SKM-1 (cell line): Measurements from ENCODE around the gene ST6GALNAC2.
"Not testable (repeated sequence)": the region's sequence is repeated elsewhere in the genome, so short reads cannot be mapped to it uniquely, and the experiment has no call there.

Source experiments
- DNase-seq: peaks from one replicate; lab custom pipeline; 2025; ENCODE audit not compliant: unreplicated experiment; lab: John Stamatoyannopoulos, UW

The ST6GALNAC2 gene

DNA sequence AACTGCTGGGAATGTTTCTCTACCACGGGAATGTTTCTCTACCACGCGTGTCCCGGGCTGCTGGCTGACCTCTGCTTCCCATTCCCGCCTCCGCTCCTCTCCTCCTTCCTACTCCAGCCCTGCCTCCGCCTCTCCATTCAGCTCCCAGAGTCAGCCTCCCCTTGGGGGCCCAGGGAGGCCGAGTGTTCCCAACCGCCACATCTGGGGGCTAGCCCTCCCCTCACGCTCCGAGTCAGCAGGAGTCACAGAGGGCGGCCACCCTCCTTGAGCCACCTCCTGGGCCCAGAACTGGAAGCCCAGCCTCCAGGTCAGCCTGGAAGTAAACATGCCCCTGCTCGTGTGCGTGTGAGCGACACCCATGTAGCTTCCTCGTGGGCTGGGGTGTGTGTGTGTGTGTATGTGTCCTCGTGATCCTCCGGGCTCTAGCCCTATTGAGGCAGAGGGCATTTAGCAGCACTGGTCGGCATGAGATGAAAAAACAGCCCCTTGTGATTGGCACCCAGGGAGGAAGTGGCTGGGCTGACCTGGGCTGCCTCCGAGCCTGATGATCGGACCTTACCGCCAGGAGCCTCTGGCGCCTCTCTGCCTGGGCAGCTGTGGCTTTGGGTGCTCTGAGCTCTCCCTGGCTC is 55.5 kb downstream of the ST6GALNAC2 start:
- DNase-seq: no peak

DNA sequence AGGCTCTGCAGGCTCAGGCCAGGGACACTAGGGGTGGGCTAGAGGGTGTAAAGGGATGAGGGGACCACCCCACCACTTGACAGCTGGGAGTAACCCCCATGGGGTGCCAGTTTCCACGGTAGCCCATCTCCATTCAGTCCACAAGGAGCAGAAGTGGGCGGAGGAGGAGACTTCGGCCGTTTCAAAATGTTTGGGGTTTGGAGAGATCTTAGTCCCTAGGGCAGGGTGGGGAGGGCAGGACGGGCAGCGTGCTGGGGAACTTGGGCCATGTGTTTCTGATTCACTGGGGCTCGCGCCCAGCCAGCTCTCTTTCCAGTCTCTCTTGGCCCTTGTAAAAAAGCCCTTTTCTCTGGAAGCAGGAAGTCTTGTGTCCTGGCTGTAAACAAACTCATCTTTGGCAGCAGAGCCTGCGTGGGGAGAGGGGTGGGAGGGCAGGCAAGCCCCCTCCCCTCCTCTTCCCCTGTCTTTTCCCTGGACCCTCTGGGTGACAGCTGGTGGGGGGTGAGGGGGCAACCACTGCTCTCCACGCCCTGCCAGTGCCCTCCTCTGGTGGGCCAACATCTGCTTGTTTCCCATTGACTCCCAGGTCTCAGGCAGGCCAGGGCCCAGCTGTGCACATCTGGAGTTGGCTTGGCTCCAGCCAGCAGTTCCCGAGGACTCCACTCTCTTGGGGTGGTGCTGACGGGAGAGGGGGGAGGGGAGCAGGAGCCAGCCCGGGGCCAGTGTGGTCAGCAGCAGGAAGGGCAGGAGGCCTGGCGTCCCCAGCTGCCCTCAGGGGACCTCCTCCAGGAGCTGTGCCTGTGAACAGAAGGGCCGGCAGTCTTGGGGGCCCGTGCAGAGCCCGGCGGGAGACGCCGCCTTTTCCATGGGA is 56.2 kb downstream of the ST6GALNAC2 start:
- no peak for DNase-seq

DNA sequence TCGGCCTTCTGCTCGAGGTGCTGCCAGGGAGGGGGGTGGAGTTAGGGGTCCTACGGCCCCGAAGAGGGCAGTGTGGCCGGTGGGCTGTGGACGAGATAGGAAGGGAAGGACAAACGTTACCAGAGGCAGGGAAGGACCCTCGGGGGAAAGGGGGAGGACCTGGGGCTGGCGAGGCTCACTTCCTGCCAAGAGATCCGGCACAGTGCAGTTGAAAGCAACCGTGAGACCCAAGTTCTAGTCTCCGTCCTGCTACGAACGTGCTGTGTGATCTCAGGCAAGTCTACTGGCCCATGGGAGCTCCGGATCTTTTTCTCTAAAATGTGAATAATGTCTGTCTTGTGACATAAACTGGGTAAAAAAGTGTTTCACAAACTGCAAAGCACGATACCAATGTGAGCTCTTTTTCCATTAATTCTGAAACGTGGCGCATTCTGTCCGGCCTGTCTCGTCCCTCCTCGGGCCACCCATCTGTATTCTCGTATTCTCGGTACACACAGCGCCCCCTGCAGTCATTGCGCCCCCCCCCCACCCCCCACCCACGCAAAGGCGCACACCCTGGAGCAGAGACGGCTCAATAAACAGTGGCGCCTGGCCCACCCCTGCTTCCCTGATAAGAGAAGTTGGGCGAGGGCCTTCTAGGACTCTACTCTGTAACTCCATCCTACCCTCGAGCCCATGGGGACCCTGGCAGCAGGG is 57.0 kb downstream of the ST6GALNAC2 start:
- DNase-seq: no peak

DNA sequence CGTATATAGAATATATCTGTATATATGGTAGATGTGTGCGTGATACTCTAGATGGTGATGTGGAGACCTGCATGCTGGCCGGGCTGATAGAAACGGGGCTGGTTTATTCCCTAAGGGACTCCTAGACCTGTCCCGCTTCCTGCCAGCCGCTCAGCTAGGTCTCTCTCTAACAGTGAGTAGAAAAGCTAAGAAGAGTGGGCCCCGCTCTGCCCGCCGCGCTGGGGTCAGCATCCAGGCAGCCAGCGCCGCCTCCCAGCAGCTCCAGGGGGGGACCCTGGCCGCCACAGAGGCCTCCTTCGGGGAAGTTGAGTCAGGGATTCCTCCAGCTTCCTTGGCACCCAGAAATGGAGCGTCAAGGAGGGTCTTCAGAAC is 57.5 kb downstream of the ST6GALNAC2 start:
- DNase-seq: no peak

DNA sequence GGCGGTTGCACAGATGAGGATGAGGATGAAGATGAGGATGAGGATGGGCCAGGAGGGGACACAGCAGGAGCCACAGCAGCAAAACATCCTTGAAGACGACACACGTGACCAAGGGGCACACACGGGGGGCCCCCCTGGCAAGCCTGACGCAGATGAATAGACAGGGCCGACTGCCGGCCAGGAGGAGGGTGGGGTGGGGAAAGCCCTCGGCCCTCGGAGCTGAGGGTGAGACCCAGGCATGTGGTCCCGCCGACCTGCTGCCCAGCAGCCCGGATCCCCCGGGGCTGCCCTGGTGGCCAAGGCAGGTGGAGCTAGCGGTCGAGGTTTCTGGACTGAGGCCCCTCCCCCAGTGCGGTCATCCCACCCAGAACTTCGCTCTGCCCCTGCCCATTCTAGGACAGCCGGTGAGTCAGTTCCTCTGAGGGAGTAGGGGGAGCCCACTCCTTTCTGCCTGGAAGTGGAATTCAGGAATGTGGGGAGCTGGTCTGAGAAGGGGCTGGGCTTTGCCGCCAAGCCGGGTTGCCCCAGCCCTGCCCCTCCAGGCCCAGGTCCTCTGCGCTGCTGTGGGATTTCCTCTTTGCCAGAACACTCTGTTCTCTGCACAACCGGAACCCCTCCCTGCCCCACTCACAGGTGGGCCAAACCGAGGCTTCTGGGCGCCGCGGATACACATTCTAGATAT is 58.1 kb downstream of the ST6GALNAC2 start:
- DNase-seq: no peak

DNA sequence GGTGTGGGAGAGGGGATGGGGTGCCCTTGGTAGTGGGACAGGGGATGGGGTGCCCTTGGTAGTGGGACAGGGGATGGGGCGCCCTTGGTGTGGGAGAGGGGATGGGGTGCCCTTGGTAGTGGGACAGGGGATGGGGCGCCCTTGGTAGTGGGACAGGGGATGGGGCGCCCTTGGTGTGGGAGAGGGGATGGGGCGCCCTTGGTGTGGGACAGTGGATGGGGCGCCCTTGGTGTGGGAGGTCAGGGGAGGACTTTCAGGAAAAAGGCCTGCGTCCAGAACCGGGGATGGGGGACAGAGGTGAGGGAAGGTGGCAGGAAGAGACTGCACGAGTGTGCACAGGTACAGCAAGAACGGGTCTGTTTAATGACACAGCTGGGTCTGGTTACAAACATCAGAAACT is 58.6 kb downstream of the ST6GALNAC2 start:
- not testable (repeated sequence) for DNase-seq

DNA sequence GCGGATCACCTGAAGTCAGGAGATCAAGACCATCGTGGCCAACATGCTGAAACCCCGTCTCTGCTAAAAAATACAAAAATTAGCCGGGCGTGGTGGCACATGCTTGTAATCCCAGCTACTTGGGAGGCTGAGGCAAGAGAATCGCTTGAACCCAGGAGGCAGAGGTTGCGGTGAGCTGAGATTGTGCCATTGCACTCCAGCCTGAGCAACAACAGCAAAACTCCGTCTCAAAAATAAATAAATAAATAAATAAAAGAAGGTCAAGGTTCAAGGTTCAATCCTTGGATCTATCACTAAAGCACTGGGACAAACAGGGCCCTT is 60.2 kb downstream of the ST6GALNAC2 start:
- not testable (repeated sequence) for DNase-seq

DNA sequence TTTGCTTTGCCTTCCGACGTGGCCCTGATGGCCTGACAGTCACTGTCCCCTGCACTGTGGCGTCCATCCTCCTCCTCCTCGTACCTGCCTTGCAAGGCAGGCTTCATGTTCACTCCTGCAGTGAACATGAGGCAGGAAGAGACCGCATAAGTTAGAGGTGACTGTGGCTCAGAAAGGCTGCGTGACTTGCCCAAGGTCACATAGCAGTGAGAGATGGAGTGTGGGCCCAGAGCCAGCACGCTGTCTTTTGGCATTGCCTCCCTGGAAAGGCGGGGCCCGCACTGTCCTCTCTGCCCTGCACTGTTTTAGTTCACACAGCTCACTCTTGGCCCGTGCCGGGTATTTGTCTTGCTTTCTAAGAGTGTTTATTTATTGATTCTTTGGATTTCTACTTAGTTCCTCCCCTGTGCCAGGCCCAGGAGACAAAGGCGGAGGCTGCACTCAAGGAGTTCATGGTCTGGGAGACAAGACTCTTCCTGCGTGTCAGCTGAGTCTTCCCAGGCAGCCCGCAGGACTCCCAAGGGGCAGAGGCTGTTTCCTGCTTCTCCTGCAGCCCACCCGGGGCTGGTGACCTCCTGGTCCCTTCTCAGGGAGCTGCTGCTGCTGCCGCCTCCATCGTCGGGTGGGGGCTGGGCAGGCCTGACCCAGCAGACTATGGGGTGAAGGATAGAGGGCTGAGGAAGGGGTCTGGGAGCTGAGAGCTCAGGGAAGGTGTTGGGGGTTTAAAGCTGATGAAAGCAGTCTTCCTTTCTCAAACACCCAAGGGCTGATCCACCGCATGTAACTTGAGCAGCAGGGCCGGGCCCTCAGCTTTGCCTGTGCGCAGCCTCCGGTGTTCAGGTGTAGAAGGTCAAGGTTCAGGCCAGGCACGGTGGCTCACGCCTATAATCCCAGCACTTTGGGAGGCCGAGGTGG is 60.8 kb downstream of the ST6GALNAC2 start:
- no peak for DNase-seq

DNA sequence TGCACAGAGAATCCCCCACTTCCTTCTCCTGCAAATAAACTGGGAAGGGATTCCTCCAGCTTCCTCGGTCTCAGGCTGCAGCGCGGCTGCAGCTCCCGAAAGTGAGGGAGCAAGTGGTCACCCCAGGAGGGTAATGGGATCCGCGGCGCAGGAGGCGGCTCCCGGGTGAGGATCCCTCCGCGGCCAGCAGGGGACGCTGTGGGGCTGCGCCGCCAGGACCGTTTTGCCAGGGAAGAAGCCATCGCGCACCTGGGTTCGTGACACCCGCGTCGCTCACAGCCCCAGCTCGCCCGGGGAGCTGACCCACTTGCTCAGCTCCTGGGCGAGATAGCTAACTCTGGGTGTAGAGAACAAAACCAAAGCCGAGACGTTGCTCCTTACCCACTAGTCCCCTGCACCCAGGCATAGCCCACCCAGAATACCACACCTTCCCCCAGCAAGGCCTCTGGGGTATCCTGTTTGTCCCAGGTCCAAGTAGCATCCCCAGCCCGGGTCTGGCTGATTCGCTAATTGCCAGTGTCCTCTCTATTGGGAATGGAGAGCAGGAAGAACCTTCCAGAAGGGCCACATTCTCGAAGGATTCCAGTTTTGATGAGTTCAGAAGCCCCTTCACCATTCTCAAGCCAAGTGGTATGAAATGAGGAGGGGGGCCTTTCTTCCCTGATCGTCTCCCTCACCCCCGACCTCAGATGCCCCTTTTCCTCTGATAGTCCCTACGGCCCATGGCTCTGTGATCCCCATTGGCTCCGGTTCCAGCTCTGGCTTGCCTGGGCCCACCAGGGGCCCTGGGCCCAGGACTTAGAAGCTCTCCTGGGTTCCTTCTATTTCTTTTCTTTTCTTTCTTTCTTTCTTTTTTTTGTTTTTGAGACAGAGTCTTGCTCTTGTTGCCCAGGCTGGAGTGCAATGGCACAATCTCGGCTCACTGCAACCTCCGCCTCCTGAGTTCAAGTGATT is 62.3 kb downstream of the ST6GALNAC2 start:
- DNase-seq: no peak

DNA sequence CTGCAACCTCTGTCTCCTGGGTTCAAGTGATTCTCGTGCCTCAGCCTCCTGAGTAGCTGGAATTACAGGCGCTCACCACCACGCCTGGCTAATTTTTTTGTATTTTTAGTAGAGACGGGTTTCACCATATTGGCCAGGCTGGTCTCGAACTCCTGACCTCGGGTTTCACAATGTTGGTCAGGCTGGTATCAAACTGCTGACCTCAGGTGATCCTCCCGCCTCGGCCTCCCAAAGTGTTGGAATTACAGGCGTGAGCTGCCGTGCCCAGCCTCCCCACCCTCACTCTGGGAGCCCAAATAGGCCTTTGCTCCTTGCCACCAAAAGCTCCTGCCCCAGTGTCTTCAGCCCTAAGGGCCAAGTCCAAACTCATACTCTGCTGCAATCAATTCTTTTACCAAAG is 64.0 kb downstream of the ST6GALNAC2 start:
- not testable (repeated sequence) for DNase-seq

DNA sequence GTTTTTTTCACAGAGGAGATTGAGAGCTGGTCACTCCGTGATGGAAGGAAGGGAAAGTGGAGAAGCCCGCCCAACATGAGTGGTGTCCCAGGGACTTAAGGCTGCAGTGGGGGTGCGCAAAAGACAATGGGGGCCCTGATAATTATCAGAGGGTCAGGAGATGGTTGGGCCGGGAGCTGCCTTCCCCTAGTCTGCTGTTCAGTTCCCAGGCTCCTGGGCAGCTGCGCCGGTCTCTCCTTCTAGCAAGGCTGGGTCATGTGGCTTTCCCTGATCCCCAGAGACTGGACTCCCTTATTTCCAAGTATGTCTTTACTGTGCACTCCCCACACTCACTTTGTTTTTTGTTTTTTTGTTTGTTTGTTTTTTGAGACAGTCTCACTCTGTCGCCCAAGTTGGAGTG is 64.4 kb downstream of the ST6GALNAC2 start:
- DNase-seq: no peak

DNA sequence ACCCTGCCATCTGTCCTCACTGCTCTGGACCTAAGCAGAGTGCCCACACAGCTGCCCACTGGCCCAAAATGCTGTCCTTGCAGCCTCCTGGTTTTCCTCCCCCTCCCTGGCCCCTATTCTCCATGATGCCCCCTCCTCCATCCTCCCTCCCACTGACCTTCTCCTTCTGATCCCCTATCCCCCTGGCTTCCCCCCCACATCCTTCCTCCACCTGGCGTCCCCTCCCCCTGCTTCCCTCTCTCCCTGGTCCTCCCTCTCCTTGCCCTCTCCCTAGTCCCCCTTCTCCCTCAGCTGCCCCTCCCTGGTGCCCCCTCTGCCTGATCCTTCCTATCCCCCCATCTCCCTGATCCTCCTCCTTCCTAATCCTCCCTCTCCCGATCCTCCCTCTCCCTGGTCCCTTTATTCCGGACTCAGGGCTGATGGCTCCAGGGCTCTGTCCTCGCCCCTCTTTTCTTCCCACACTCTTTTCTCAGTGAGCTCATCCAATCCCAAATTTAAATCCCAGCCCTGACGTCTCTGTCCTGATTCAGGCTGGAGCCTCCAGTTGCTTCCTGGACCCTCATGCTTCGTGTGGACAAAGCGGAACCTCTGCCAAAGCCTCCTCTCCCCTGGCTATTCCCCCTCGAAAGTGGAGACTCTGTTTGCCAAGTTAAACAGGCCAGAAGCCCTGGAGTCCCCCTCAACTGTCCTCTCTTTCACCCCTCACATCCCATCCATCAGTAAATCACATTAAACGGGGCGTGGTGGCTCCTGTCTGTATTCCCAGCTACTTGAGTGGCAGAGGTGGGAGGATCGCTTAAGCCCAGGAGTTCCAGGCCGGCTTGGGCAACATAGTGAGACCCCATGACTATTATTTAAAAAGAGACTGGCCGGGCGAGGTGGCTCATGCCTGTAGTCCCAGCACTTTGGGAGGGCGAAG is 66.4 kb downstream of the ST6GALNAC2 start:
- DNase-seq: no peak

DNA sequence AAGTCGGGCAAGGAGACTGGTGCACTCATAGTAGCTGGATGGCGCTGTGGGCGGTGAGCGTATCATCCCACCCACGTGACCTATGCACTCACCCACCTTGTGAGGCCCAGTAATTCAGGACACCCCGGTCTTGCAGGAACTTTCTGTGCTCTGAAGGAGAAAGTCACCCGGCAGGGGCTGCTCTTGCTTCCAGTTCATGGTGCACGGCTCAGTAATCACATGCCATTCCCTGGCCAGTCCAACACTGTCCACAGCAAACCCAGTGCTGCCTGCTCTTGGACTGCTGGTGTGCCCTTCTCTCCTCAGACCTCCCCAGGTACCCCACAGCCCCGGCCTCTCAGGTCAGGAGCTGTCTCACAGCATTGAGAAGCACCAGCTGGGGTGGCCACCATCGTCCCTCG is 68.0 kb downstream of the ST6GALNAC2 start:
- no peak for DNase-seq
